DOHH2 (cell line): Measurements from ENCODE around the gene CFAP157.

Source experiments
- H3F3A ChIP-seq: fragments of 200-600 bp; sonication (generic), shearing (Covaris generic); 2 replicates; pipeline ENCODE4 v1.6.0; 2016; ENCODE audit warnings: antibody characterized with exemption, mild to moderate bottlenecking; ENCODE audit not compliant: control insufficient read depth, insufficient read depth
- H3K27ac ChIP-seq: fragments of 200-600 bp; sonication (generic); 2 replicates; pipeline ENCODE4 v1.5.1; 2014; ENCODE audit warnings: low read depth, mild to moderate bottlenecking, low read length, moderate library complexity
- H3K27me3 ChIP-seq: fragments of 200-600 bp; sonication (generic); 2 replicates; pipeline ENCODE4 v1.6.1; 2014; ENCODE audit warnings: mild to moderate bottlenecking, low read length, mixed read lengths; ENCODE audit not compliant: control insufficient read depth
- H3K36me3 ChIP-seq: fragments of 200-600 bp; sonication (generic); 2 replicates; pipeline ENCODE4 v1.6.1; 2014; ENCODE audit warnings: mild to moderate bottlenecking, low read length, moderate library complexity, mixed read lengths; ENCODE audit not compliant: control insufficient read depth
- H3K4me1 ChIP-seq: fragments of 200-600 bp; sonication (generic); 2 replicates; pipeline ENCODE4 v1.6.1; 2014; ENCODE audit warnings: mild to moderate bottlenecking, low read length, mixed read lengths; ENCODE audit not compliant: control insufficient read depth
- H3K4me2 ChIP-seq: fragments of 200-600 bp; sonication (generic); 2 replicates; pipeline ENCODE4 v1.6.0; 2014; ENCODE audit warnings: mild to moderate bottlenecking, low read length, moderate library complexity
- H3K4me3 ChIP-seq: fragments of 200-600 bp; sonication (generic); 2 replicates; pipeline ENCODE4 v1.5.1; 2014; ENCODE audit warnings: mild to moderate bottlenecking, low read length, mixed read lengths
- H3K79me2 ChIP-seq: fragments of 200-600 bp; sonication (generic); 2 replicates; pipeline ENCODE4 v1.6.1; 2014; ENCODE audit warnings: mild to moderate bottlenecking, low read length, mixed read lengths; ENCODE audit not compliant: control insufficient read depth
- H3K9me2 ChIP-seq: fragments of 200-600 bp; sonication (generic); replicated peaks from 2 replicates; pipeline ENCODE4 v1.6.1; 2014; ENCODE audit warnings: mild to moderate bottlenecking, low read length, mixed read lengths; ENCODE audit not compliant: control insufficient read depth
- H3K9me3 ChIP-seq: fragments of 200-600 bp; sonication (generic); 2 replicates; pipeline ENCODE4 v1.6.1; 2014; ENCODE audit warnings: antibody characterized with exemption, low read length, mixed read lengths; ENCODE audit not compliant: control insufficient read depth, insufficient read depth
- H4K20me1 ChIP-seq: fragments of 200-600 bp; sonication (generic); 2 replicates; pipeline ENCODE4 v1.6.0; 2014; ENCODE audit warnings: low read depth, mild to moderate bottlenecking, antibody characterized with exemption, low read length, moderate library complexity; ENCODE audit not compliant: control insufficient read depth, insufficient read depth
- CTCF ChIP-seq: fragments of 200-600 bp; sonication (generic); IDR thresholded peaks from one replicate; pipeline ENCODE4 v1.5.1; 2014; ENCODE audit warnings: antibody characterized with exemption, mild to moderate bottlenecking, low read depth, low read length; ENCODE audit not compliant: poor library complexity, severe bottlenecking
- EZH2phosphoT487 ChIP-seq: fragments of 200-600 bp; sonication (generic); IDR thresholded peaks from 2 replicates; pipeline ENCODE4 v1.6.1; 2017; ENCODE audit warnings: borderline replicate concordance, mild to moderate bottlenecking, antibody characterized with exemption, low read length, moderate library complexity, mixed read lengths

Gene CFAP157

GRCh38 chr9:127730262-127730661, 23.5 kb downstream of the CFAP157 start:
- H3K36me3 ChIP-seq, result no peaks in the 10 kb centered on the region

GRCh38 chr9:127730799-127731410, 24.1 kb downstream of the CFAP157 start:
- H3K36me3 ChIP-seq, result no peaks in the 10 kb centered on the region
- H3K4me1 ChIP-seq, result peaks cover 16% of the 10 kb centered on the region
- H3K4me3 ChIP-seq, result no peak overlapping the region
- H3K27ac ChIP-seq, result no peak overlapping the region
- H3K4me2 ChIP-seq, result no peak overlapping the region
- no peaks in the 10 kb centered on the region for H3K79me2 ChIP-seq
- TF ChIP-seq CTCF (no peak), EZH2phosphoT487 (no peak)
- no peaks in the 10 kb centered on the region for H3K9me2 ChIP-seq
- no peaks in the 10 kb centered on the region for H4K20me1 ChIP-seq
- no peaks in the 10 kb centered on the region for H3F3A ChIP-seq
- H3K27me3 ChIP-seq, result no peaks in the 10 kb centered on the region
- no peaks in the 10 kb centered on the region for H3K9me3 ChIP-seq

More at GRCh38 chr9:127730262-127730661, 23.5 kb downstream of the CFAP157 start:
- Histone ChIP-seq H3F3A (no peaks in the 10 kb centered on the region), H3K27ac (no peak overlapping the region), H3K27me3 (no peaks in the 10 kb centered on the region), H3K79me2 (no peaks in the 10 kb centered on the region), H3K9me2 (no peaks in the 10 kb centered on the region), H3K9me3 (no peaks in the 10 kb centered on the region), H3K4me1 (peaks cover 10% of the 10 kb centered on the region), H3K4me3 (no peak overlapping the region), H4K20me1 (no peaks in the 10 kb centered on the region), H3K4me2 (no peak overlapping the region)
- TF ChIP-seq CTCF (no peak), EZH2phosphoT487 (no peak)

- Histone ChIP-seq H3K4me2 (no peak overlapping the region), H3K36me3 (no peaks in the 10 kb centered on the region), H3K79me2 (no peaks in the 10 kb centered on the region), H3K27ac (no peak overlapping the region), H4K20me1 (no peaks in the 10 kb centered on the region), H3K9me2 (no peaks in the 10 kb centered on the region), H3K4me1 (peaks cover 17% of the 10 kb centered on the region), H3K9me3 (no peaks in the 10 kb centered on the region), H3K4me3 (no peak overlapping the region), H3K27me3 (no peaks in the 10 kb centered on the region), H3F3A (no peaks in the 10 kb centered on the region)
- TF ChIP-seq CTCF (no peak), EZH2phosphoT487 (no peak)
Measured at GRCh38 chr9:127731938-127732337, 25.1 kb downstream of the CFAP157 start.
